ENCODE data around the gene UGT1A8. TPM values are rescaled to one million over a fixed set of nuclear protein-coding genes. Genes with fewer than 3 reads are reported as not detected.

The UGT1A8 gene
- total and polyA plus RNA-seq, 2 donors (not counting 3 experiments of a cell fraction or from before 2014, with no cell fraction given): not detected

DNA sequence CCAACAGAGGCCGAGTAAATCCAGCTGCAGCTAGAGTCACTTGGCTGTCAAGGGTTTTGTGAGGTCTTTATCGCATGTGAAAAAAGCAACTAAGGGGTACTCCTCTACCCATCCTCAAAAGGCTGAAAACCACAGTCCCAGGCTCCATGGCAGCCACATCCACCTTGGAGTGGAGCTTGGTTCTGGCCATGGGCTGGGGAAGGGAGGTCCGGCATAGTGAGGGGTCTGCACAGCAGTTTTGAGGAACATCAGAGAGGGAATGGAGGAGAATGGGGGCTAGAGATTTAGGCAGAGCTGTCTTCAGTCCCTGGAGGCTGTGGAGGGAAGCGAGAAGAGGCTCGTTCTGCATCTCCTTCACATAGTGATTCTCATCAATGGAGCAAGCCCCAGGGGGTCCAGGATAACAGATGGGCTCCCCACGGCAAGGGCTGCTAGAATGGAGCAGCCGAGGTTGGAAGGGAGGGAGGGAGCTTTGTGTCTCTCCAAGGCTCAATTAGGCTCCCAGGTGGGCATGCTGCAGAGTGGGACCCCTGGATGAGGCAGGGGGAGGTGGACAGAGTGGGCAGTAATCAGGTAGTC is 181.7 kb downstream of the UGT1A8 start:
- no peak for DNase-seq (ENCODE audit: low read depth, low spot score)
- Histone ChIP-seq H4K20me1 (replicated peaks; ENCODE audit: control insufficient read depth, extremely low read depth, insufficient read depth, low read length) (no peaks in the 10 kb centered on the region), H3K27ac (ENCODE audit: insufficient read depth, low read depth, low read length) (no peak overlapping the region), H3K79me2 (ENCODE audit: control insufficient read depth, insufficient read depth, low read length) (no peaks in the 10 kb centered on the region), H3K9me1 (replicated peaks; ENCODE audit: control insufficient read depth, extremely low read depth, insufficient read depth, low read length) (no peaks in the 10 kb centered on the region), H3K36me3 (ENCODE audit: control insufficient read depth in 2 of 2, extremely low read depth in 1 of 2, insufficient read depth in 2 of 2, low read length in 2 of 2) (no peaks in the 10 kb centered on the region), H3K27me3 (ENCODE audit: control insufficient read depth in 2 of 2, insufficient read depth in 2 of 2, low read length in 2 of 2) (no peaks in the 10 kb centered on the region), H3K4me3 (replicated peaks in 1 of 3; ENCODE audit: insufficient read depth in 1 of 3, low read depth in 1 of 3, low read length in 3 of 3) (no peak overlapping the region), H3K4me1 (ENCODE audit: control insufficient read depth, extremely low read depth, insufficient read depth, low read length) (no peaks in the 10 kb centered on the region), H2AFZ (ENCODE audit: low read depth, low read length) (no peak overlapping the region), H3K9ac (replicated peaks; ENCODE audit: extremely low read depth, insufficient read depth, low read length) (no peak overlapping the region), H3K9me3 (replicated peaks; ENCODE audit: control insufficient read depth, insufficient read depth, low read length) (no peaks in the 10 kb centered on the region), H3K4me2 (ENCODE audit: insufficient read depth, low read length) (no peak overlapping the region)
- no TSS peak for BruUV-seq (replicated peaks)
- ChIA-PET CTCF (no interaction called here), POLR2A (no interaction called here)
- no peak for FAIRE-seq
- no peak for TF ChIP-seq EZH2 (IDR thresholded peaks at IDR 0.05; ENCODE audit: borderline replicate concordance, low read depth, low read length, severe bottlenecking)
- no peak for TF ChIP-seq POLR2AphosphoS5 (IDR thresholded peaks at IDR 0.05; ENCODE audit: insufficient read depth, low read depth, low read length)
- TF ChIP-seq, protein P1, sequence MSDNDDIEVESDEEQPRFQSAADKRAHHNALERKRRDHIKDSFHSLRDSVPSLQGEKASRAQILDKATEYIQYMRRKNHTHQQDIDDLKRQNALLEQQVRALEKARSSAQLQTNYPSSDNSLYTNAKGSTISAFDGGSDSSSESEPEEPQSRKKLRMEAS (IDR thresholded peaks at IDR 0.05; ENCODE audit: insufficient read depth, insufficient read length): no peak
- intact Hi-C loops (cut with micrococcal nuclease): no loop called here
- dilution Hi-C loops (cut with MboI; ENCODE audit: extremely low pct_ligation_motif_present, low sequenced_read_pairs): no loop called here

DNA sequence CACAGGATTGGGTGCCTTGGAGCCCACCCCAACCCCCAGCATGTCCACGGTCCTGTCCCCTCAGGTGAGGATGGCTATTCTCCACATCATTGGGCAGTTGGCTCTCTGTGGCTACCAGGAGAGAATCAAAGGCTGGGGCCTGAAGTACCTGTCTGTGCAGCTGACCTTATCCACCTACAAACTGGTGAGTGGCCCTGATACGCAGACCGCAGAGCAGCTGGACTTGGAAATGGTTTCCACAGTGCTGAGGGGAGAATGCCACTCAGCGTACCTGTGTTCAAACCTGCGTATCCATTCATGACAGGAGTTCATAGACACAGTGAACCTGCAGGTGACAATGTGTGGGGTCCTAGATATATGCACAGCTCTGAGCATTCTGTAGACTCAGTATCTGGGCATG is 182.3 kb downstream of the UGT1A8 start:
- no peaks in the 10 kb centered on the region for H3K27me3 ChIP-seq (ENCODE audit: control insufficient read depth in 2 of 2, insufficient read depth in 2 of 2, low read length in 2 of 2)
- no peak overlapping the region for H2AFZ ChIP-seq (ENCODE audit: low read depth, low read length)
- dilution Hi-C loops (cut with MboI; ENCODE audit: extremely low pct_ligation_motif_present, low sequenced_read_pairs) (no loop called here), intact Hi-C loops (cut with micrococcal nuclease) (no loop called here)
- no peaks in the 10 kb centered on the region for H3K9me3 ChIP-seq (replicated peaks; ENCODE audit: control insufficient read depth, insufficient read depth, low read length)
- ChIA-PET POLR2A (no interaction called here), CTCF (no interaction called here)
- H3K79me2 ChIP-seq (ENCODE audit: control insufficient read depth, insufficient read depth, low read length): no peaks in the 10 kb centered on the region
- H3K4me2 ChIP-seq (ENCODE audit: insufficient read depth, low read length): no peak overlapping the region
- no peak for DNase-seq (ENCODE audit: low read depth, low spot score)
- H3K9ac ChIP-seq (replicated peaks; ENCODE audit: extremely low read depth, insufficient read depth, low read length): no peak overlapping the region
- no peak for FAIRE-seq
- H3K27ac ChIP-seq (ENCODE audit: insufficient read depth, low read depth, low read length): no peak overlapping the region
- no peaks in the 10 kb centered on the region for H3K36me3 ChIP-seq (ENCODE audit: control insufficient read depth in 2 of 2, extremely low read depth in 1 of 2, insufficient read depth in 2 of 2, low read length in 2 of 2)
- no peaks in the 10 kb centered on the region for H3K4me1 ChIP-seq (ENCODE audit: control insufficient read depth, extremely low read depth, insufficient read depth, low read length)
- TF ChIP-seq, protein P1 (IDR thresholded peaks at IDR 0.05; ENCODE audit: insufficient read depth, insufficient read length): no peak
- TF ChIP-seq MYC (IDR thresholded peaks at IDR 0.05; ENCODE audit: low read depth, low read length) (no peak), POLR2AphosphoS5 (IDR thresholded peaks at IDR 0.05; ENCODE audit: insufficient read depth, low read depth, low read length) (no peak), POLR2A (IDR thresholded peaks at IDR 0.05; ENCODE audit: low read depth, low read length) (no peak)
- H3K4me3 ChIP-seq (replicated peaks in 1 of 3; ENCODE audit: insufficient read depth in 1 of 3, low read depth in 1 of 3, low read length in 3 of 3): no peak overlapping the region
- no peaks in the 10 kb centered on the region for H3K9me1 ChIP-seq (replicated peaks; ENCODE audit: control insufficient read depth, extremely low read depth, insufficient read depth, low read length)
- no TSS peak for BruUV-seq (replicated peaks)
- no peaks in the 10 kb centered on the region for H4K20me1 ChIP-seq (replicated peaks; ENCODE audit: control insufficient read depth, extremely low read depth, insufficient read depth, low read length)

Measured in endothelial cell of umbilical vein (primary cell).